DMS79 (cell line): ENCODE results near the gene RETREG2.

Source experiments
- DNase-seq: peaks from one replicate; lab custom pipeline; 2025; lab: John Stamatoyannopoulos, UW

The RETREG2 gene, protein sequence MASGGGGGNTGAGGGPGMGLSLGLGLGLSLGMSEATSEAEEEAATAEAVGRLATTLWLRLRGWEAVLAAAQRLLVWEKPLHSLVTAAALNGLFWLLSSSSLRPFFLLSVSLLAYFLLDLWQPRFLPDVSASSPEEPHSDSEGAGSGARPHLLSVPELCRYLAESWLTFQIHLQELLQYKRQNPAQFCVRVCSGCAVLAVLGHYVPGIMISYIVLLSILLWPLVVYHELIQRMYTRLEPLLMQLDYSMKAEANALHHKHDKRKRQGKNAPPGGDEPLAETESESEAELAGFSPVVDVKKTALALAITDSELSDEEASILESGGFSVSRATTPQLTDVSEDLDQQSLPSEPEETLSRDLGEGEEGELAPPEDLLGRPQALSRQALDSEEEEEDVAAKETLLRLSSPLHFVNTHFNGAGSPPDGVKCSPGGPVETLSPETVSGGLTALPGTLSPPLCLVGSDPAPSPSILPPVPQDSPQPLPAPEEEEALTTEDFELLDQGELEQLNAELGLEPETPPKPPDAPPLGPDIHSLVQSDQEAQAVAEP

DNA sequence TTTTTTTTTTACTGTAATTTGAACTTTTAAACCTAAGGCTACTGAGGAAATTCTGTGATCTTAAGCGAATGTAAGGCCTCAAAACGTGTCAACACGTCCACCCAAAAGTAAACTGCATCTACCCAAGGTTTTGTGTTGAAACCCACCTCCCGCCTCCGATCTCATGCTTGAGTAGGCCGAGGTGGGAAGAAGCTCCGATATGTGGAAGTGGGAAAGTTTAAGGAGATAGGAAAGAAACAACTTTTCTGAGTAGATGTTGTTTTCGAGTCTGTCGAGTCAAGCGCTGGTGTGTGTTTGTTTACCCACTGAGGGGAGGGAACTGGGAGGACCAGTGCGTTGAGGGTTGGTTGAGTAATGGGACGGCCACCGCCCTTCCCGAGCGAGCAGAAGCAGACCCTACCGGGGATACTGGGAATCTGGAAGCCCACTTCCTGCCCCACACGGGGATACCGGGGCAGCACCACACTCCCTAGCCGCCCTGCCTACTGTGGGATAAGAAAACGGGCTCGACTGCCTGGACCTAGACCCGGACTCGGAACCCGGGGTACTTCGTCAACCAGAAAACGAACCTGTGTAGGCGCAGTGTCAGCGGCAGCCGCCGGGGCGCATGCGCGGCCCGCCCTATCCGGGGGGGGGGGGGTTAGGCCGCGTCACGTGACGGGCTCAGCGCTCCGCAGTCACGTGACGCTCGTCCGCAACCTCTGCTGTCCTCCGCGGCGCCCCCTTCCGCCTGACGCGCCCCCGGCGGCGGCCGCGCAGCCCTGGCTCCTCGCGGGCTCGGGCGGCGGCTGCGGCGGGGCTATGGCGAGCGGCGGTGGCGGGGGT is at the start of gene RETREG2:
Gene RETREG2, plus strand, starts transcription at position 724 of the 825 bp plus-strand sequence. Its CDS starts 78 bp downstream, at position 802.
- DNase-seq, result peak; percentile 59

DNA sequence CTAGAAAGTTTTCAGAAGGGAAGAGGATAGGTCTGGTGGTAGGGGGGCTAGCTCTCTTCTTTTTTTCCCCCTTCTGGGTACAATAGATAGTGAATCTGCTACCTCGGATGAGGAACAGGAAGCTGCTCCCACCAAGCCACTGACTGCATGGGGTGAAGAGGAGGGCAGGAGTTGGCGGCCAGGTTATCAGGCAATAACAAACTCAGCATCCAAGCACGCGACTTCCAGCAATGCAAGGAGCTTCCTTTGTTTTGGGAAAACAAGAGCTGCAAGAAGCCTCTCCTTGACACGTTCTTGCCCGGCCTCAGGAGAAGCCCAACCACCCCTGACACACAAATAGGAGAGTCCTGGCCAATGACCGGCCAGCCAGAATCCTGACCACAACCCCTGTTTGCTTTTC is 49.7 kb upstream of the RETREG2 start:
- no peak for DNase-seq

DNA sequence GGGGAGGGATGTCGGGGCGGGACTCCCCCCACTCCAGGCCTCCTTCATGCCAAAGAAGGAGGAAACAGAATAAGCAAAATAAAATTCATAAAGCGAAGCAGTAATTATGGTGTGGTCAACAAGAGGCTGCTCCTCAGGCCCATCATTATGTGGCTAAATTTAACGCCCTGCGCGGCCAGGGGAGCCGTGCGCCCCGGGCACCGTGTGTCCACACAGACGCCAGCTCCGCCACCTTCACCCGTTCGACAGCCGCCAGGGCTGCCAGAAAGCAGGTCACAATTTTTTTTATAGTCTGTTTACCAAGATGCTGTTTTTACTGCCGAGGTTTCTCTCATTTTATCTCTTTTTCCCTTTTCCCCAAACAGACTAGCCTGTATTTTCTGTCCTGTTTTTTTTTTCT is 48.5 kb upstream of the RETREG2 start:
- DNase-seq, result no peak

DNA sequence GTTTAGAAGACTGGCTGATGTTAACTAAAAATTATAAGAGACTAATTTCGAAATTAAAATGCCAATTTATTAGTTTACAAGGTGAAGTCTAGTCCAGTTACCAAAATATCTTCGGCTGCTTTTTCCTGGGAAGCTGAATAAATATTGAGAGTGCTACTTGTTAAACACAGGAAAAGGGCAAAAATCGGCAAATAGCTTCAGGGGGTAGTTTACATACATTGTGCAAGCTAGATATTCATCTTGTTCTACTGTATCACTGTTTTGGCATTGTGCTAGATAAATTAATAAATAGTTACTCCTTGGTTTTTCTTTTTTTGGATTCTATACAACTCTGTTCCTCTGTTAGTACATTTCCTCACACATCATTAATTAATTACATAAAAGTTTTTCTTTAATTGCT is 46.7 kb upstream of the RETREG2 start:
- no peak for DNase-seq

DNA sequence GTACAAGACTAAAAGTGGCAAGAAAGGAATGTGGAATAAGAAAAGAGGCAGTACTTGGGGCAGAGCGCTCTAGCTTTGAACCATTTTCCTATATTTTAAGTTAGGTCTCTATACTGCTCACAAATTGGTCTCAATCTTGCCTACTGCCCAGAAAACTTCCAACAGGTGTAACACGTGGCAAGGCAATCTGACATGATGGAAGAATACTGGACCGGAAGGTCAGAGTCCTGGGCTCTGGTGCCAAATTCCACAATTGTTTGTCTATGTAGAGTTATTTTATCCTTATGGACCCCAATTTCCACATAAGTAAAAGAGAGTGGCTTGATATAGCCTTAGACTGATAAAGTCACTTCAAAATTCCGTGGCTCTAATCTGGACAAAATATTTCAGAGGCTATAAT is 46.3 kb upstream of the RETREG2 start:
- no peak for DNase-seq

DNA sequence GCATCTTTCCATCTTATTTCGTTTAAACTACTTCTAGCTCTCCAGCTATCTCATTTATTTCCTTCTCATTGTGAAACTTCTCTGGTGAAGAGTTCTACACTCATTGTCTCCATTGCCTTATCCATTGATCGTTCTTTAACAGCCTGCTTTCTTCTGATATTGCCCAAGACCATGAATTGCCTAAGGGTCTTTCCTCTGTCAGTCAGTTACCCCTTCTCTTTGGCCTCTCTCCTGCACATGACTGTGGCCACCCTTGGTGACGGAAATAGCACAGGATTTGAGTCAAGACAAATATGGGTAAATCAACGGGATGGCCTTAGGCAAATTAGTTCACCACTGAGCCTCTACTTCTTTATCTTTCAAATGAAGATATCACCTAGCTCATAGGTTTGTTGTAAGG is 44.1 kb upstream of the RETREG2 start:
- DNase-seq, result no peak

DNA sequence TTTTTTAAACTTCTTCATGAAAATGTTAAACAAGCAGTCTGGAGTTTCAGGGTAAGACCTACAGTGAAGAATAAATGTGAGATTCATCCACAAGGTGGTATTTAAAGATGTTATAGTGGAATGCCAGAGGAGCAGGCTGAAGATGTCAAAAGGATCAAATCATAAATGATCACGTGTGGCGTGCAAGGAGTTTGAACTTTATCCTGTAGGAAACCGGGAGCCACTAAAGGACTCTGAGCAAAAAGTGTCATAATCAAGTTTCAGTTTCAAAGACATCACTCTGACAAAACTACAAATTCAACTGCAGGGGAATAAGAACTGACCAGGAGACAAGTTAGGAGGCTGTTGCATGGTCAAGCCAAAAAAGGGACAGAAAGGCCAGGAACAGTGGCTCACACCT is 37.4 kb upstream of the RETREG2 start:
- DNase-seq, result no peak

DNA sequence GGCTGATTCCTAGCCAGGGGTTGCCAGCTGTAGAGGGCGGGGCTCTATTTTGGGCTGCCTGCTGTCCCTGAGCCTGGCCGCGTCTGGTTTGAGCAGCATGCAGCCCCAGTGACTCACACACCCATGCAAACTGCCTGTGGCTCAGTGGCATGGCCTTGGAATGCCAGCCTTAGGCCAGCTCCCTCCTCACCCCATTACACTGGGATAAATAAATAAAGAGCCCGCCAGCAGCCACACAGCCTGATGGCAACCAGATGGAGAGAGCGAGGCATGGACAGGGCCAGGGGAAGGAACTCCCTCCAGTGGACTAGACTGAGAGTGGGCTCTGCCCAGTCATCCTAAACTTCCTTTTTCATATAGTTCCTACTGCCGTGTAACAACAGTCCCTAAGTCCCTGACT is 35.7 kb upstream of the RETREG2 start:
- DNase-seq, result no peak

DNA sequence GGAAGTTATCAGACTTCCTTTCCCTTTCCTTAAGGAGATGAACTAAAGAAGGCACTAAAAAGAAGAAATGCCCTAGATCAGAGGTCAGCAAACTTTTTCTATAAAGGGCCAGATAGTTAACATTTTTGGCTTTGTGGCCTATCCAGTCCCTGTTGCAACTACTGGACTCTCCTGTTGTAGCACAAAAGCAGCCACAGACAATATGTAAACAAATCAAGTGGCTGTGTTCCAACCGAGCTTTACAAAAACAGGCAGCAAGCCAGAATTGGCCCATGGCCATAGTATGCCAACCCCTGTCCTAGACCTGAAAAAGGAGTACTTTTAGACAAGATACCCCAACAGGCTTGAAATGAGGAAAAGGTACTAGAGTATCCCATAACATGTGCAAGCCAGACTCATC is 28.4 kb upstream of the RETREG2 start:
- DNase-seq, result peak; percentile 53

DNA sequence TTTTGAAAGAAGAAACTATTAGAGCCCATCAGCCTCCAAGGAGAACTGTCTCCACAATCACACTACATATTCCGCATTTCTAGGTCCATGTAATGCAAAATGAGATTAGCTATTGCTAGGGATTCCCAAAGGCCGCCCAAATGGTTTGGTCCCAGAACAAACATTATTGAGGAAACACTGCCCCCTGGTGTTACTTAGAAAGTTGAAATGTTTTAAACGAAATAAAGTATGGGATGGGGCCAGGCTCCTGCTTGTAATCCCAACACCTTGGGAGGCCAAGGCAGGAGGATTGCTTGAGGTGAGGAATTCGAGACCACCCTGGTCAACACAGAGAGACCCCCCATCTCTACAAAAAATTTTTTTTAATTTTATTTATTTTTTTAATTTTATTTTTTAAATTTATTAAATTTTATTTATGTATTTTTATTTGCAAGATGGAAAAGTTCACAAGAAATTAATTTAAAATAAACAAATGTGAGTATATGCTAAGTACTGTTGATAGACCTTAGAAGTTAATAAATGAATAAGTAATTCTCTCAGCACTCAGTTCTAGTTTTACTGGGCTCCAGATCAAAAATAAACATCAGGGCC is 22.9 kb upstream of the RETREG2 start:
- peak; percentile 38 for DNase-seq

DNA sequence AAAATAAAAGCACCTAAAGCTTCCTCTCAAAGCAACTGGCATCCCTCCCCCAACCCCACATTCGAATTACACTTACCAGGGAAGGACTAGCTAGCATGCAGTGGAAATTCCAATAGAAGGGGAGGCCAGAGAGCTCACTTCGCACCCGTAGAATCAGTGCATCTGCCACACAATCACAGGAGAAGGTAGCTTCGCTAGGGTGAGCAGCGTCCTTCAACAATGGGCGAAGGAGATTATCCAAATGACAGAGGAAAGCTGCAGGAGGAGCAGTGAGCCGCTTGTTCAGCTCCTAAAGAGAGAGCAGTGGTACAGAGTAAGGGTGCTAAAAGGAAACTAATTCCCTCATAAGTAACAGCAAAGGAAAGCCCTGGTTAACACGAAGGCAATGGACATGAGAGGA is 20.7 kb upstream of the RETREG2 start:
- no peak for DNase-seq

DNA sequence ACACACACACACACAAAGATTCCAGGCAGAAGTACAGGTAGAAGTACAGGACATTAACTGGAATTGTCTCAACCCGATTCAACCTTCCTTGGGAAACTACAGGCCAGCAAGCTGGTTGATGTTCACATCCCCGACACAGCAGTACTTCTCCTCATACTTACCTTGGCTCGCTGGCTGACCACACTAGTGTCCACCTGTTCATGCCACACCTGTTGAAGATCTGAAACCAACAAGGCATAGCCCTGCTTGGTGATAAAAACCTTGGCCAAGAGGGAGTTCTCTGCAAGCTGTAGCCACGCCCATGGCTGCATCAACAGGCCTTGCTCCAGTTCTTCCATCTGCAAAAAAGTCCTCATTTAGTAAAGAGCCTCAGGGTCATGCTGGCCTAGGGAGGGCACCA is 20.1 kb upstream of the RETREG2 start:
- DNase-seq, result no peak

DNA sequence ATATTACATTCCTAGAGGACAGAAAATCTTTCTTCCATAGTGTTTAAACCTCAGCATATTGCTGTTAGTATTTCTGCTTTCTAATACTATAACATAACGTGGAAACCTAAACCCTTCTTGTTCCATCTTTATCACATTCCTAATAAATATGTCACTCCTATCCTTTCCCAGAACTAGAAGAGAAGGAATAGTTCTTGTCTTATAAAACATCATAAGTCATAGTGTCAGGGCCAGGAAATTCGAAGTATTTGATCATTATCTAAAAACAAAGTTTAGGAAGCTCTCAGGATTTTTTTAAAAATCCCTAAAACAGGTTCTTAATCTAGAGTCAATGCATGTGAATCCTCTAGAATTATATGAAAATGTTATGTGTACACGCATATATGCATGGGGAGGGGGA is 19.5 kb upstream of the RETREG2 start:
- no peak for DNase-seq

DNA sequence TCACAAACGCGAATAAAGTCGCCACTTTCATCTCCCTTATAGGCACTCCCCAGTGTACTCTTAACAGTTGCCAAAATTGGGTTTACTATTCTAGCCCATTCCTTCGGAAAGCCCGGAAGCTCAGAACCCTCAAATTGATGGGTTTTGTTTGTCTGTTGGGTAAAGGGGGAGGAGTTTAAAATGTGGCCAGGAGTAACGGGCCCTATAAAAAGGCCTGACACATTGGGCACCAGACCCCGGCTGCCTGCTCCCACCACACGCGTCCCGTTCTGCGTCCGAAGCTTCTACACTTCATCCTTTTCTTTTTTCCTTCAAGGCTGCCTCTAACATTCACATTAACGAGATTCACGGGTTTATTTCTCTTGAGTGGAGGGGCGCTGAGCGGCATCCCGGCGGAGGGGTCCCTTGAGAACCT is 18.3 kb upstream of the RETREG2 start:
- DNase-seq, result no peak

DNA sequence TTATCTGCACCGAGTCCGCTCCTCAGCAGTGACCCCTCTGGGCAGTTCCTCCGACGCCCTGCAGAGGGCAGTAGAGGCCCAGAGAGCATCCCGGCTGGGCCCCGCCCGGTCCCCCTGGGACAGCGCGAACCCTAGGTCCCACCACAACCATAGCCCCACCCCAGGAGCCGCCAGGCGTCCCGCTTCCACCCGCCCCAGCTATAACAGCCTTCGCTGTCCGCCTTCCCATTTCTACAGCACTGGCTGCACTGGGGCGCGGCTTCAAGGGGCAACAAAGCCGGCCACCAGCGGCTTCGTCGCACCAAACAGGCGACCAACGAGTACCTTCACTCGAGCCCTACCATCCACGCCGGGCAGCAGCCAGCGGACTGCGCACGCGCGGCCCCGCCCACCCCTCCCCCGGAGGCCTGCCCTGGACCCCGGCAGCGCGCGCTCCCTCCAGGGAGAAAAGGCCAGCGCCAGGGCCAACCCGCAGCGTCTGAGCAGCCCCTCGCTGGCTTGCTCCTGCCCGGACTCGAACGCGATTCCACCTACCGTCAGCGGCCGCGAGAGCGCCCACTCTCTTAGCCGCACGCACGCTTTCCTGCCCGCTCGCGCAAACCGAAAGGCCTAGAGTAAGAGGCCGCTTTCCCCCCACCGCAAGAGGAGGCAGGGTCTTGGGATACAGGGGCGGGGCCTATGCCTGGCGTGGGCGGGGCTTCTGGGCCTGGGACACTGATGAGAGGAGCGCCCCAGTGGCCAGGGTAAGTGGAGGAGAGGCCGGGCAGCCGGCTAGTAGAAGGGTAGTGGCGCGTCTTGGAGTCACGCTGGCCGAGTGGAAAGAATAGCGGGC is 17.7 kb upstream of the RETREG2 start, which contains the start of gene NHEJ1:
Gene NHEJ1, minus strand, starts transcription at position 630 of the 832 bp plus-strand sequence. CDS start 2,453 bp downstream, outside the sequence.
- peak; percentile 66 for DNase-seq

DNA sequence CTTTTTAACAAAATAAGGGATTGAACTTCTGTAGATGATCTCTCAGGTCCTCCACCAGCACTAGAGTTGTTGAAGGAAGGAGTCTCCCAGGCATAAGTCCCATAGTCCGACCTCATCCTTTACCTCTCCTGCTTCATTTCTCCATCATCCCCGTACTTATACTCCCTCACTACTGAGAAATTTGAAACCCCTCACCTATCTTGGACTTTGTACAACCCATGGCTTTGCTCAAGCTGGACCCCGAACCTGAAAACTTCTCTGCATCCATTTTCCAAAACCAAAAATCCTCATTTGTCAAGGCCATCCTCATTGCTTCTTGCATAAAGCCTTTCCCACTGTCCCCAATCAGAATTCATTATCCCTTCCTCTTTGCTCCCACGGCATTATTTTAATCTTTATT is 17.0 kb upstream of the RETREG2 start:
- DNase-seq, result no peak

DNA sequence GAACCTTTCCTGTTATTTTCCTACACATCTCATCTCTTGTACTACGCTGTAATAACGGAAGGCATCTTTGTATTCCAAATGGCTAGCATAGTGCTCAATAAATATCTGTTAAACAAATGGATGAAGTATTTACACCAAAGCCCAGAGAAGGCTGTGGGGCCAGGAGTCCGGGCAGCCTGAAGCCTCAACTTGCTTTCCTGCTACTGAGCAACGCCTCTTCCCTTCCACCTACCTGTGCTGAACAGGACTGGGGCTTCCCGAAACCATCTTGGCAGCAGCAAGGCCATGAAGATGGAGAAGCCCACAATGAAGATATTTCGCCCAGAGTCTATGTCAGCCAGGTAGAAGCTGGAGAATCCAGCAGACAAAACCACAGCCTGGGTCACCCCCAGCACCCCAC is 14.9 kb upstream of the RETREG2 start:
- DNase-seq, result no peak

DNA sequence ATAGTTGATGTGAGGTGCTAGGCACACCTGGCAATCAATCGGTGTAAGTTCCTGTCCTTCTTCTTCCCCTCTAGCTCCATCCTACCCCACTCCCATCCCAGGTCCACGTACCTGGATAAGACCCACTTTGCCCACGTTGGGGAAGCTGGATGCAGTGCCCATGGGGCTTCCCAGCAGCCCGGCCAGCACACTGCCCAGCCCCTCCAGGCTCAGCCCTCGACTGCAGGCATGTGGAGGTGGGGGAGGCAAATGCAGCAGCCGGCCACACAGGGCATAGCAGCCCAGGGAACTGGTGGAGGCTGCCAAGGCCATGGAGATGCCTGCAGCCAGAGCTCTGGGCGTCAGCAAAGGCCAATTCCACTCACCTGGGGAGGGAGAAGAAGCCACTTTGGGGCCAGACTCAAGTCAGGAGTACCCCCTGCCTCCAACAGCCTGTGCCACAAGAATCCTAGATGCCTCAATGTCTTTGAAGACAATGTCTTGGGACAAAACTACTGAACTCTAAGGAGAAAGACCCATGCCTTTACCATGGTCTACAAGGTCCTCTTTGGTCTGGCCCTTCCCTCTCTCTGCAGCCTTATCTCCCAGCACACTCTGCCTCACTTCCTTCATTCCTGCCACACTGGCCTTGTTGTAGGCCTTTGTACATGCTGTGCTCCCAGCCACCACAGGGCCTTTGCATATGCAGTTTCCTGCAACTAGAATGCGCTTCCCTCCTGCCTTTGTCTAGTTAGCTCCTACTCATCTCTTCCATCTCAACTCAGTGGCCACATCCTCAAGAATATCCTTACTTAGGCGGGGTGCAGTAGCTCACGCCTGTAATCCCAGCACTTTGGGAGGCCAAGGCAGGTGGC is 12.8 kb upstream of the RETREG2 start:
- DNase-seq, result no peak

DNA sequence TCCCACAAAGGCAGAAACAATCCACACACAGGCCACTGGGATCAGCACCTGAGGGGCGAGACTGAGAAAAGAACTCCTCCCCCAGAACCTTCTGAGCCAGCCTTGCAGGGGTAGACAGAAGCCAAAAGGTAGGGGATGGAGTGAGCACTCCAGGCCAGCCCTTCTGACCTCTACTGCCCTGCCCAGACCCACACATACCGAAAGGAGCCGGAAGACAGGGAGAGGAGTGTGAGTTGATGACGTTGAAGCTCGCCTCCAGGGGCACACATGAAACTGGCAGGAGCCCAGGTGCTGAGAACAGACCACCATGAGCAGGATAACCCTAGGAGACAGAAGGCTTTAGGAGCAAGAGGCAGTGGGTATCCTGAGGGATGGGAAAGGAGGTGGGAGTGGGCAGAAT is 10.1 kb upstream of the RETREG2 start:
- no peak for DNase-seq

DNA sequence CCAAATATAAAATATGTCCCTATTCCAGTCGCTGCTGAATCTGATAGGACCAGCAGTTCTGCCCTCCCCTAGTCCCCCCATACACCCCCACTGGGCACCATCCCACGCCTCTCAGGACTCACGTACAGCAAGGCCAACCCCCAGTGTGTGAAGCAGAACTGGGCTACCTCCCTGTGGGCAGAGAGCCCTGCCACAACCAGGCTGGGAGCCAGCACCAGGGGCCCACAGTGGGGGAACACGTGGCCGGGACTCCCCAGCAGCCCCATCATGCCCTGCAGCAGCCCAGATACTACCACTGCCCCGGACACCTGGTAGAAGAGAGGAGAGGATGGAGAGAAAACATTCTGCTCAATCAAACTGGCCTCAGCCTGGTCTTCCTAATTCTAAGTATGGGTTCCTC is 9.5 kb upstream of the RETREG2 start:
- DNase-seq, result no peak

DNA sequence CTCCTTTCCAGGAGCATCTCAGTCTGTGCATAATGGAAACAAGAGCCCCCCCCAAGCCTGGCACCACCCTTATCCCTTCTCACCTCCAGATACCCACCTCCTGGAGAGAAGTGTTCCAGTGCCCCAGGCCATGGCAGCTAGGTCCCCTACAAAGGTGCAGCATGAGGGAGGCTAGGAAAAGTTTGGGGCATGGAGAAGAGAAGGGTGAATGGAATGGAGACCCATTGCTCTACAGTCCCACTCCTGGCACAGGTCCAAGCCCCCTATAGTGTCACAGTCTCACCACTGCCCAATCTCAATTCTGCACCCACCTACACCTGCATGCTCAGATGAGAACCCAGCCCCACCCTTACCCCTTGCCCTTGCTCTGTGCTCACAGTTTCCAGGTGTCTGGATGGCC is 9.1 kb upstream of the RETREG2 start:
- DNase-seq, result no peak
